Measurements from ENCODE around the gene MT3.
A peak's percentile ranks its signal among the peaks of the same experiment; 100 is the strongest.

MT3 gene

GRCh38 chr16:56628486-56629350, 39.4 kb downstream of the MT3 start:
- no peak for DNase-seq

- no peak for DNase-seq
Measured at GRCh38 chr16:56629531-56629930, 40.2 kb downstream of the MT3 start.

GRCh38 chr16:56630134-56630533, 40.8 kb downstream of the MT3 start:
- no peak for DNase-seq

- no peak for DNase-seq
Measured at GRCh38 chr16:56631197-56631596, 41.9 kb downstream of the MT3 start.

- peak in 1 of 56 donors; percentile 46 for DNase-seq
Measured at GRCh38 chr16:56631832-56632155, 42.5 kb downstream of the MT3 start.

- peak in 37 of 56 donors; percentile 19 to 77 (median 49) for DNase-seq
Measured at GRCh38 chr16:56632156-56632847, 43.0 kb downstream of the MT3 start, which contains the start of gene MT1M. TSS of gene MT1M (plus strand) at chr16:56632659. CDS start at chr16:56632732, 73 bp downstream.

GRCh38 chr16:56632848-56633365, 43.6 kb downstream of the MT3 start:
- DNase-seq: no peak

GRCh38 chr16:56633535-56633934, 44.2 kb downstream of the MT3 start:
- DNase-seq: no peak

GRCh38 chr16:56634715-56635440, 45.5 kb downstream of the MT3 start:
- DNase-seq: no peak

- no peak for DNase-seq
Measured at GRCh38 chr16:56635441-56635967, 46.2 kb downstream of the MT3 start.

GRCh38 chr16:56636616-56637413, 47.5 kb downstream of the MT3 start:
- no peak for DNase-seq

GRCh38 chr16:56637814-56638750, 48.8 kb downstream of the MT3 start, which contains the start of gene MT1A:
TSS of gene MT1A (plus strand) at chr16:56638666. CDS start at chr16:56638739, 73 bp downstream.
- peak in 25 of 56 donors; percentile 8 to 73 (median 29) for DNase-seq

GRCh38 chr16:56639045-56639444, 49.7 kb downstream of the MT3 start:
- DNase-seq: no peak

GRCh38 chr16:56640076-56640475, 50.7 kb downstream of the MT3 start:
- no peak for DNase-seq
